ENCODE data around the gene AP1G1.

Gene AP1G1

GRCh38 chr16:71781741-71782140, 26.9 kb downstream of the AP1G1 start:
- TF ChIP-seq EZH2phosphoT487 (conservative IDR thresholded peaks at IDR 0.05; ENCODE audit: low read length) (no peak), CTCF (IDR thresholded peaks at IDR 0.05; ENCODE audit: insufficient read depth, low read length, poor library complexity, severe bottlenecking) (no peak)
- Histone ChIP-seq H3K9ac (ENCODE audit: low read length) (no peak overlapping the region), H3K4me3 (ENCODE audit: insufficient read depth, low read length, poor library complexity, severe bottlenecking) (no peak overlapping the region), H3K9me2 (replicated peaks; ENCODE audit: insufficient read depth, low read length) (no peaks in the 10 kb centered on the region), H2AFZ (ENCODE audit: low read depth, low read length, severe bottlenecking) (no peak overlapping the region), H3K27ac (ENCODE audit: low read depth, low read length) (no peak overlapping the region), H3K9me3 (ENCODE audit: insufficient read depth, low read length) (no peaks in the 10 kb centered on the region), H3K27me3 (ENCODE audit: low read length) (no peaks in the 10 kb centered on the region), H3F3A (ENCODE audit: insufficient read depth) (0 out of 2 replicates have a peak, but pooled peaks cover 4% of the 10 kb centered on the region), H3K36me3 (ENCODE audit: low read length) (peaks cover 6% of the 10 kb centered on the region; the same call in 1 of the 2 replicates), H3K79me2 (ENCODE audit: insufficient read depth, low read length) (peaks cover 59% of the 10 kb centered on the region), H3K4me2 (ENCODE audit: low read depth, low read length, poor library complexity, severe bottlenecking) (no peak overlapping the region), H4K20me1 (ENCODE audit: low read depth, low read length) (no peaks in the 10 kb centered on the region)

- Histone ChIP-seq H3K27ac (ENCODE audit: low read depth, low read length) (no peak overlapping the region), H2AFZ (ENCODE audit: low read depth, low read length, severe bottlenecking) (no peak overlapping the region), H3K27me3 (ENCODE audit: low read length) (no peaks in the 10 kb centered on the region), H3K4me2 (ENCODE audit: low read depth, low read length, poor library complexity, severe bottlenecking) (no peak overlapping the region), H3F3A (ENCODE audit: insufficient read depth) (0 out of 2 replicates have a peak, but pooled peaks cover 4% of the 10 kb centered on the region), H3K36me3 (ENCODE audit: low read length) (peaks cover 7% of the 10 kb centered on the region; the same call in 1 of the 2 replicates), H4K20me1 (ENCODE audit: low read depth, low read length) (no peaks in the 10 kb centered on the region), H3K9ac (ENCODE audit: low read length) (no peak overlapping the region), H3K9me3 (ENCODE audit: insufficient read depth, low read length) (no peaks in the 10 kb centered on the region), H3K4me3 (ENCODE audit: insufficient read depth, low read length, poor library complexity, severe bottlenecking) (no peak overlapping the region), H3K79me2 (ENCODE audit: insufficient read depth, low read length) (peaks cover 64% of the 10 kb centered on the region), H3K9me2 (replicated peaks; ENCODE audit: insufficient read depth, low read length) (no peaks in the 10 kb centered on the region)
- TF ChIP-seq CTCF (IDR thresholded peaks at IDR 0.05; ENCODE audit: insufficient read depth, low read length, poor library complexity, severe bottlenecking), result no peak
- no peak for TF ChIP-seq EZH2phosphoT487 (conservative IDR thresholded peaks at IDR 0.05; ENCODE audit: low read length)
These were observed 28.0 kb downstream of the AP1G1 start for GRCh38 chr16:71780521-71781089.

- H3K27me3 ChIP-seq (ENCODE audit: low read length), result no peaks in the 10 kb centered on the region
- no peak overlapping the region for H3K4me3 ChIP-seq (ENCODE audit: insufficient read depth, low read length, poor library complexity, severe bottlenecking)
- H3K27ac ChIP-seq (ENCODE audit: low read depth, low read length), result no peak overlapping the region
- no peak overlapping the region for H3K9ac ChIP-seq (ENCODE audit: low read length)
- 0 out of 2 replicates have a peak, but pooled peaks cover 4% of the 10 kb centered on the region for H3F3A ChIP-seq (ENCODE audit: insufficient read depth)
- H3K79me2 ChIP-seq (ENCODE audit: insufficient read depth, low read length), result peaks cover 64% of the 10 kb centered on the region
- H3K4me2 ChIP-seq (ENCODE audit: low read depth, low read length, poor library complexity, severe bottlenecking), result no peak overlapping the region
- TF ChIP-seq CTCF (IDR thresholded peaks at IDR 0.05; ENCODE audit: insufficient read depth, low read length, poor library complexity, severe bottlenecking), result no peak
- no peak for TF ChIP-seq EZH2phosphoT487 (conservative IDR thresholded peaks at IDR 0.05; ENCODE audit: low read length)
- no peak overlapping the region for H2AFZ ChIP-seq (ENCODE audit: low read depth, low read length, severe bottlenecking)
- no peaks in the 10 kb centered on the region for H3K9me3 ChIP-seq (ENCODE audit: insufficient read depth, low read length)
- H3K36me3 ChIP-seq (ENCODE audit: low read length), result peaks cover 9% of the 10 kb centered on the region; the same call in 1 of the 2 replicates
- H4K20me1 ChIP-seq (ENCODE audit: low read depth, low read length), result no peaks in the 10 kb centered on the region
- no peaks in the 10 kb centered on the region for H3K9me2 ChIP-seq (replicated peaks; ENCODE audit: insufficient read depth, low read length)
These were observed 29.9 kb downstream of the AP1G1 start for GRCh38 chr16:71778780-71779179.

Data from SU-DHL-6 (cell line).